Measurements from ENCODE around the gene DCTN1.
A peak's percentile ranks its signal among the peaks of the same experiment; 100 is the strongest.

DCTN1 gene

DNA sequence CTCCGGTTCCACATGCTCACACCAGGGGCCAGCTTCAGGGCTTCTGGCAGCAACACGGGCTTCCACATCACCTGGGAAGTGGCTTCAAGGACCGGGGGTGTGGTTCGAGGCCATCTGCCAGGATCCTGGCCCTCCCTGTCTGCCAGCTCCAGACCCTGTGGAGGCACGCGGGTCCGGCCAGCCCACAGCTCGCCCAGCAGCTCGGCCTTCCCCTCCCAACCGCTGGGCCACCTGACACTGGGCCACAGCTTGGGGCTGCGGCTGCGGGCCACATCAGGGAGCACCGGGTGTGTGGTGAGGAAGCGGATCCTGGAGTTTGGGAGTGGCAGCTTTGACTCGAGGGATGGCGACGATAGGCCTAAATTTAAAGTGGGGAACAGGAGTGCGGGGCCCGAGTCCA, 34.3 kb upstream of the DCTN1 start:
- peak overlapping the region; percentile 22 for H3K4me3 ChIP-seq (ENCODE audit: low read length)
- no peak for DNase-seq (ENCODE audit: low read depth)
- TF ChIP-seq, protein P1, sequence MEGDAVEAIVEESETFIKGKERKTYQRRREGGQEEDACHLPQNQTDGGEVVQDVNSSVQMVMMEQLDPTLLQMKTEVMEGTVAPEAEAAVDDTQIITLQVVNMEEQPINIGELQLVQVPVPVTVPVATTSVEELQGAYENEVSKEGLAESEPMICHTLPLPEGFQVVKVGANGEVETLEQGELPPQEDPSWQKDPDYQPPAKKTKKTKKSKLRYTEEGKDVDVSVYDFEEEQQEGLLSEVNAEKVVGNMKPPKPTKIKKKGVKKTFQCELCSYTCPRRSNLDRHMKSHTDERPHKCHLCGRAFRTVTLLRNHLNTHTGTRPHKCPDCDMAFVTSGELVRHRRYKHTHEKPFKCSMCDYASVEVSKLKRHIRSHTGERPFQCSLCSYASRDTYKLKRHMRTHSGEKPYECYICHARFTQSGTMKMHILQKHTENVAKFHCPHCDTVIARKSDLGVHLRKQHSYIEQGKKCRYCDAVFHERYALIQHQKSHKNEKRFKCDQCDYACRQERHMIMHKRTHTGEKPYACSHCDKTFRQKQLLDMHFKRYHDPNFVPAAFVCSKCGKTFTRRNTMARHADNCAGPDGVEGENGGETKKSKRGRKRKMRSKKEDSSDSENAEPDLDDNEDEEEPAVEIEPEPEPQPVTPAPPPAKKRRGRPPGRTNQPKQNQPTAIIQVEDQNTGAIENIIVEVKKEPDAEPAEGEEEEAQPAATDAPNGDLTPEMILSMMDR (IDR thresholded peaks at IDR 0.05; ENCODE audit: insufficient read depth, low read depth, low read length, missing control alignments): no peak

DNA sequence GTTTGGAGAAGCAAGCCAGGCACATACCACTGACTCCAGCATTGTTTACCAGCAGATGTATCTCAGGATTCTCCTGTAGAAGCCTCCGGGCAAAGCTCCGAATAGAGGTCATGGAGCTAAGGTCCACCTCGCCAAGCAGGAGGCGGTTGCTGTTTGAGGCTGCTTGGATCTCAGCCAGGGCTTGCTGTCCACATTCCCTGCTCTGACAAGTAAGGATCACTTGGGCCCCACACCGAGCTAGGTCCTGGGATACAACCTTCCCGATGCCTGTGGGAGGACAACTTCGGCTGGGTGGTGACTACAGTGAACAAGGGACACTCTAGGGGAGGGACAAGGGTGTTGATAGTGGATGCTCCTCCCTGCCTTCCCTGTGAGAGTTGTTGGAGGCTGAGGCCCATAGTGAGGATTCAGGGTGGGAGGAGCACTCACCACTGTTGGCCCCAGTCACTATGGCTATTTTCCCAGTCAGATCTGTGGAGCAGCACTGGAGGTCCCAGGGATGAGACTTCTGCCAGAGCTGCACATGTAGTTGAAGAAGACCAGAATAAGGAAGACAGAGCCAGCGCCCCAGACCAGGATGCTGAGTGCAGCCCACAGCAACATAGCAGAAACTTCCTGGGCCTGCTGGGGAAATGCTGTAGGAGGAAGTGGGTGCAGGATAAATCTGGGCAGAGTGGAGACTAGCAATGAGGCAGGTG, 33.0 kb upstream of the DCTN1 start:
- TF ChIP-seq, protein P1 (IDR thresholded peaks at IDR 0.05; ENCODE audit: insufficient read depth, low read depth, low read length, missing control alignments): no peak
- DNase-seq (ENCODE audit: low read depth): no peak
- no peak overlapping the region for H3K4me3 ChIP-seq (ENCODE audit: low read length)

DNA sequence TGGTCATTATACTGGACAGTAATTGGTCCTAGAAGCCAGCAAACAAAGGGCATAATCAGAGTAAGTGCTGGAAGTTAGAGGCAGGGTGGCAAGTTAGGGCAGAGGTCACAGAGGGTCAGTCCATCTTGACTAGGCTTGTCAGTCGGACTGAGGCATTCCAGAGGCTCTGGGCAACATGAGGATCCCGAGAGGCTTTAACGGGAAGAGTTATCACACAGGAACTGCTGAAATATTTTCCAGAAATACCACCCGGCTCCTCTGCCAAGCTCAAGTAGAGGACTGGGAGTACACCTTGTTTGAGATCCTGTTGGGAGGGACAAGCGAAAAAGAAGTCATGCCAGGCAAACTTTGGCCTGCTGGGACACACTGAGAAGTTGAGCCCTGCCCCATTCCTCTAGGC, 27.6 kb upstream of the DCTN1 start:
- H3K4me3 ChIP-seq (ENCODE audit: low read length): no peak overlapping the region
- no peak for DNase-seq (ENCODE audit: low read depth)
- TF ChIP-seq, protein P1 (IDR thresholded peaks at IDR 0.05; ENCODE audit: insufficient read depth, low read depth, low read length, missing control alignments): no peak

DNA sequence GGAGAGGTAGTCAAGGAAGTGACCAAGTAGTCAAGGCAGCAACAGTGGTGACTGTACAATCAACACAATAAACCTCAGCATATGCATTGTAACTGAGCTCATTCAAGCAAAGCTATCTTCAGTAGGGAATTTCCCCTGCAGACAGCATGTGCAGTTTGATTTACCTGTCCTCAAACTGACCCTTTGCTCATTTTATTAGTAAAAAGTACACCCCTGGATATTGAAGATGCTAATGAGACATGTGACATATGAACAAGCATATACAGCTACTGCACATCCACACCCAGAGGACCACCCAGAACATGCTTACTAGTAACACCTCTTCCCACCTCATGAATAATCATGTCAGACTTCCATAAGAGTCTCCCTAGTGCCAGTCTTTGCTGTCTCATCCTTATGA, 25.9 kb upstream of the DCTN1 start:
- TF ChIP-seq, protein P1 (IDR thresholded peaks at IDR 0.05; ENCODE audit: insufficient read depth, low read depth, low read length, missing control alignments): no peak
- H3K4me3 ChIP-seq (ENCODE audit: low read length): no peak overlapping the region
- peak; percentile 75 for DNase-seq (ENCODE audit: low read depth)

DNA sequence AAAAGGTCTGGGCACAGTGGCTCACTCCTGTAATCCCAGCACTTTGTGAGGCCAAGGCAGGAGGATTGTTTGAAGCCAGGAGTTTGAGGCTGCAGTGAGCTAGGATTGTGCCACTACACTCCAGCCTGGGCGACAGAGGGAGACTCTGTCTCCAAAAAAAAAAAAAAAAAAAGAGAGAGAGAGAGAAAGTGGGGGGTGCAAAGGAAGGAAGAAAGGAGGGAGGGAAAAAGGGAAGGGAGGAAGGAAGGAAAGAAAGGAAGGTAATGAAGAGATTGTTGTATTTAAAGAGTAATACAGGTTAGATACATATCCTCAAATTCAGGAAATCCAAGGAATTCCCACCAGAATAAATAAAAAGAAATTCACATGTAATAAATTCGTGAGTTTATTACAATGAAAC, 21.8 kb upstream of the DCTN1 start:
- H3K4me3 ChIP-seq (ENCODE audit: low read length): no peak overlapping the region
- DNase-seq (ENCODE audit: low read depth): no peak
- TF ChIP-seq, protein P1 (IDR thresholded peaks at IDR 0.05; ENCODE audit: insufficient read depth, low read depth, low read length, missing control alignments): no peak

DNA sequence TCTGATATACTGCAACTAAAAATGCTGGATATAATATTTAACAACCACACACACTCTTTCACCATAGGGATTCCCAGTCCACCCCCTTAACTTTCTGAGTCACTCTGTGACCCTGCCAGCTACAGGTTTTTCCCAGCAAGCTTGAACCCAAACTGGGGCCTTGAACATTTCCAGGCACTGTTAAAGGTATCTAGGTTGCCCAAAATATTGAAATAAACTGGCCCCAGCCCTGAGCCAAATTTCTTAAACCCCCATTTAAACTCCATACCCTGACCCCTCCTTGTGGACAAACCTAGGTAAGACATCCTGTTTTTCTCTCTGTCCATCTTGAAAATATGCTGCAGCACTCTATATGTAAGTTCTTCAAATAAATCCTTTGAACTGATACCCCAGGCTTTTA, 19.7 kb upstream of the DCTN1 start:
- TF ChIP-seq, protein P1 (IDR thresholded peaks at IDR 0.05; ENCODE audit: insufficient read depth, low read depth, low read length, missing control alignments): peak; percentile 59
- DNase-seq (ENCODE audit: low read depth): peak; percentile 52
- H3K4me3 ChIP-seq (ENCODE audit: low read length): no peak overlapping the region

DNA sequence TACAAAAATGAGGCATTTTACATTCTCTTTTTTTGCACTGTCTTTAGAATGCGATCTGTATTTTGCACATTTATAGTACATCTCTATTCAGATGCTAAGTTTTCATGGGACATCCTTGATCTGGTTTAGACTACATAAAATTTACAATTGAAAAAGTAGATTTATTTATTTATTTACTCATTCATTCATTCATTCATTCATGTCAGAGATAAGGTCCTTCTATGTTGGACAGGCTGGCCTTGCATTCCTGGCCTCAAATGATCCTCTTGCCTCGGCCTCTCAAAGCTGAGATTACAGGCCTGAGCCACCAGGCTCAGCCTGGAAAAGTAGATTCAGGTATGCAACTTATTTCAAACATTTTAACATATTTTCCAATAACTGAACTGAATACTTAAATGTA, 16.0 kb upstream of the DCTN1 start:
- DNase-seq (ENCODE audit: low read depth): no peak
- H3K4me3 ChIP-seq (ENCODE audit: low read length): no peak overlapping the region
- TF ChIP-seq, protein P1 (IDR thresholded peaks at IDR 0.05; ENCODE audit: insufficient read depth, low read depth, low read length, missing control alignments): no peak

Data from epithelial cell of esophagus (primary cell).